Measurements from ENCODE around the gene CHEK2. TPM values are rescaled to one million over a fixed set of nuclear protein-coding genes. Genes with fewer than 3 reads are reported as not detected.

CHEK2 gene
- total and polyA plus RNA-seq, 2 of the 4 experiments (the other 2 are of a cell fraction) = 9.9 to 16.1 TPM

DNA sequence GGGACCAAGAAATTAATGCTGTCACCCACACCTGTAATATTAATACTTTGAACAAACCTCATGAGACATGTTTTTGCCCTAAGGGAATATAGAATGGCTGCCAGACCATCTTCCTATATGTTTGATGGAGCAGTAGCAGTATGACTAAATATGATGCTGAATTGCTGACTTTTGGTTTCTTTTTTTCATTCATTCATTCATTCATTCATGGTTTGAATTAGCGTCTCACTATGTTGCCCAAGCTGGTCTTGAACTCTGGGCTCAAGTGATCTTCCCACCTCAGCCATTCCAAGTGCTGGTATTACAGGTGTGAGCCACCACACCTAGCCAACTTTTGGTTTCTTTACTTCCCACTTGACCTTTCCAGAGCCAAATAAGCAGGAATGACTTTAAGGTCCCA, 38.7 kb upstream of the CHEK2 start:
- POLR2A ChIA-PET (ENCODE audit: unreplicated experiment) = no interaction called here
- dilution Hi-C loops (cut with HindIII; ENCODE audit: low sequenced_read_pairs, unreplicated experiment) = no loop called here
- WGBS, 2 experiments (ENCODE audit: extremely low coverage in 2 of 2, insufficient read length in 1 of 2) = no CpG with 5 or more reads among the region's 1 CpG

More for the DNA sequence above, 38.7 kb upstream of the CHEK2 start:
- TF ChIP-seq, protein P1, sequence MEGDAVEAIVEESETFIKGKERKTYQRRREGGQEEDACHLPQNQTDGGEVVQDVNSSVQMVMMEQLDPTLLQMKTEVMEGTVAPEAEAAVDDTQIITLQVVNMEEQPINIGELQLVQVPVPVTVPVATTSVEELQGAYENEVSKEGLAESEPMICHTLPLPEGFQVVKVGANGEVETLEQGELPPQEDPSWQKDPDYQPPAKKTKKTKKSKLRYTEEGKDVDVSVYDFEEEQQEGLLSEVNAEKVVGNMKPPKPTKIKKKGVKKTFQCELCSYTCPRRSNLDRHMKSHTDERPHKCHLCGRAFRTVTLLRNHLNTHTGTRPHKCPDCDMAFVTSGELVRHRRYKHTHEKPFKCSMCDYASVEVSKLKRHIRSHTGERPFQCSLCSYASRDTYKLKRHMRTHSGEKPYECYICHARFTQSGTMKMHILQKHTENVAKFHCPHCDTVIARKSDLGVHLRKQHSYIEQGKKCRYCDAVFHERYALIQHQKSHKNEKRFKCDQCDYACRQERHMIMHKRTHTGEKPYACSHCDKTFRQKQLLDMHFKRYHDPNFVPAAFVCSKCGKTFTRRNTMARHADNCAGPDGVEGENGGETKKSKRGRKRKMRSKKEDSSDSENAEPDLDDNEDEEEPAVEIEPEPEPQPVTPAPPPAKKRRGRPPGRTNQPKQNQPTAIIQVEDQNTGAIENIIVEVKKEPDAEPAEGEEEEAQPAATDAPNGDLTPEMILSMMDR (conservative IDR thresholded peaks at IDR 0.05; ENCODE audit: low read depth, low read length) = no peak
- H3K36me3 ChIP-seq (ENCODE audit: control insufficient read depth, insufficient read depth, low read length) = peaks cover 41% of the 10 kb centered on the region
- H2AK9ac ChIP-seq (replicated peaks; ENCODE audit: low read depth, low read length, poor library complexity) = no peak overlapping the region
- H2AFZ ChIP-seq (replicated peaks; ENCODE audit: low read length, poor library complexity) = no peak overlapping the region
- no peaks in the 10 kb centered on the region for H3K9me3 ChIP-seq (ENCODE audit: control insufficient read depth, insufficient read depth, low read length)
- H3K9ac ChIP-seq (ENCODE audit: low read depth, low read length) = no peak overlapping the region
- intact Hi-C loops (cut with micrococcal nuclease) = no loop called here
- no peaks in the 10 kb centered on the region for H3K27me3 ChIP-seq (ENCODE audit: control insufficient read depth, insufficient read depth, low read length)
- H3K4me3 ChIP-seq (ENCODE audit: insufficient read depth, low read depth, low read length) = no peak overlapping the region
- H3K27ac ChIP-seq (ENCODE audit: insufficient read depth, low read length) = no peak overlapping the region
- no peak overlapping the region for H4K5ac ChIP-seq (ENCODE audit: low read depth, low read length)
- H2BK5ac ChIP-seq (ENCODE audit: low read depth, low read length, poor library complexity, severe bottlenecking) = no peak overlapping the region
- CTCF ChIA-PET = interaction anchor here (0.7 kb wide), 1 partner anchor 369 kb away, joined by 4 read pairs; no protein-coding TSS in a partner anchor
- H3K56ac ChIP-seq (ENCODE audit: extremely low read depth, insufficient read depth, low read length) = no peak overlapping the region
- H3K18ac ChIP-seq (ENCODE audit: low read depth, low read length) = no peak overlapping the region
- peaks cover 16% of the 10 kb centered on the region for H4K20me1 ChIP-seq (ENCODE audit: insufficient read depth, low read length)
- peaks cover 21 to 67% of the 10 kb centered on the region in 2 experiments for H3K79me1 ChIP-seq (ENCODE audit: low read depth in 1 of 2, low read length in 2 of 2)
- no peak for ATAC-seq (ENCODE audit: low read depth)
- H3K4me1 ChIP-seq (ENCODE audit: control insufficient read depth, insufficient read depth, low read length) = peaks cover 5% of the 10 kb centered on the region
- no peak overlapping the region for H2BK120ac ChIP-seq (ENCODE audit: low read depth, low read length)
- no peak overlapping the region for H3K14ac ChIP-seq (replicated peaks; ENCODE audit: low read depth, low read length)
- no peak overlapping the region for H3K4ac ChIP-seq (ENCODE audit: low read depth, low read length)
- H3K9me1 ChIP-seq (ENCODE audit: insufficient read depth, low read length) = no peaks in the 10 kb centered on the region
- no peak overlapping the region for H3K23ac ChIP-seq (ENCODE audit: low read depth, low read length)
- H4K91ac ChIP-seq (ENCODE audit: insufficient read depth, low read depth, low read length) = no peak overlapping the region
- in situ Hi-C loops (cut with MboI; ENCODE audit: low sequenced_read_pairs) = no loop called here
- no peak overlapping the region for H2BK20ac ChIP-seq (ENCODE audit: low read depth, low read length)
- no peak overlapping the region for H4K8ac ChIP-seq (ENCODE audit: low read depth in 2 of 2, low read length in 2 of 2)
- no peak overlapping the region for H3K4me2 ChIP-seq (ENCODE audit: low read depth, low read length)
- H2BK15ac ChIP-seq (ENCODE audit: low read depth, low read length) = no peak overlapping the region
- no TSS peak for BruUV-seq (replicated peaks)
- DNase-seq = no peak
- no peak overlapping the region for H2AK5ac ChIP-seq (ENCODE audit: low read depth, low read length)
